A549 treated with AZD9567 at 1 μM for 4 hours (cell line): ENCODE data around the gene DTNB. TPM values are rescaled to one million over a fixed set of nuclear protein-coding genes. Genes with fewer than 3 reads are reported as not detected.

Experiments
- total RNA-seq: library from RNA; stranded (reverse); fragments of 200-300 nt; extraction: Qiagen RNA extraction; gene quantifications from 5 replicates; pipeline ENCODE4 v1.2.3, GENCODE V29; 2022; ENCODE audit not compliant: insufficient read depth

The DTNB gene
- total RNA-seq, result 8.6 to 13.2 TPM (median 10.3 TPM) in 5 replicates

DNA sequence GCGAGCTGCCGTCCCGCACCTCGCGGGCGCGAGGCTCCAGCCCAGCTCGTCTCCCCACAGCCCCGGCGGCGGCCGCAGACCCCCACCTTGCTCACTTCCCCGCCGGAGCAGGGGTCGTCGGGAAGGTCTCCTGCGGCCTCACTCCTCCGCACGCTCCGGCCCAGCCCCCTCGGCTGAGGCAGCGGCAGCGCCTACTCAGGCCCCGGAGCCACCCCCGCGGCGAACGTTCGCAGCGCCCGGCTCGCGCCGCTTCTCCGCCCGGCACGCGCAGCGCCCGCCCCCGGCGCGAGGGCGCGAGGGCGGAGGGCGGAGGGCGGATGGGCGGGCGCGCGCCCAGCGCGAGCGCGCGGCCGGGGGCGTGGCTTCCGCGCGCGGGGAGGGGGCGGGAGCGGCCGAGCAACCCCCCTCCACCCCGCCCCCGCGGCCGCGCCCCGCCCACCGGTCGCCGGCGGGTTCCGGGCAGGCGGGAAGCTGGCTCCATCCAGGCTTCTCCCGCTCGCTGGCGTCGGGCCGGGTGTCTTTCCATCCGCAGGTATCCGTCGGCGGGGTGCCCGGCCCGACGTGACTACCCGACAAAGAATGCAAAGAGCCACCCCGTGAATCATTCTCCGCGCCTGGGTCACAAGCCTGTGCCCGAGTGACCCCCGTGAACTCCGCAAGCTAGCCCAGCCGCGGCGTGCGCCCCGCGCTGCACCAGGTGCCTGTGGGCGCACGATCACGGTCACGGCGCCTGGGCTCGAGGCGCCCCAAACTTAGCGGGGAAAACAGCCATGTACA lies at the start of gene DTNB:
DTNB (minus strand) TSS at position 278 of the 777 bp plus-strand sequence. CDS start 20,917 bp downstream, outside the sequence.

GRCh38 chr2:25341753-25342371 lies 331.5 kb downstream of the DTNB start, which contains the start of gene DNMT3A:
Gene DNMT3A (minus strand): TSS chr2:25341925. CDS start chr2:25313984, 27,941 bp downstream.

Other genes with a start within 250 kb of the DTNB start
- 10.8 to 14.5 TPM (median 14.0 TPM) in 5 replicates for gene ASXL2, start 204.9 kb upstream of the DTNB start, total RNA-seq